GM12865 (cell line): ENCODE measurements around the gene PAK1IP1.
A peak's percentile ranks its signal among the peaks of the same experiment; 100 is the strongest.

ENCODE experiments used
- DNase-seq: peaks from one replicate; pipeline ENCODE4 v3.0.0; 2010; ENCODE audit warnings: low read depth
- H3K4me3 ChIP-seq: 2 replicates; pipeline ENCODE4 v1.5.1; 2011; ENCODE audit warnings: mild to moderate bottlenecking, low read depth, low read length, control low read depth
- CTCF ChIP-seq: IDR thresholded peaks from 2 replicates; pipeline ENCODE4 v1.5.1; 2011; ENCODE audit warnings: low read length, control low read depth, low read depth, inconsistent platforms; ENCODE audit not compliant: insufficient read depth; ENCODE audit errors: missing control alignments

The PAK1IP1 gene

GRCh38 chr6:10684618-10685017 lies 10.2 kb upstream of the PAK1IP1 start:
- TF ChIP-seq CTCF, result no peak
- no peak overlapping the region for H3K4me3 ChIP-seq
- DNase-seq, result no peak

- H3K4me3 ChIP-seq, result no peak overlapping the region
- no peak for DNase-seq
- no peak for TF ChIP-seq CTCF
Observed at GRCh38 chr6:10685092-10685915, 9.5 kb upstream of the PAK1IP1 start.

GRCh38 chr6:10686901-10687300 lies 7.9 kb upstream of the PAK1IP1 start:
- no peak for TF ChIP-seq CTCF

GRCh38 chr6:10687582-10687981 lies 7.2 kb upstream of the PAK1IP1 start:
- no peak for DNase-seq
- no peak for TF ChIP-seq CTCF
- no peak overlapping the region for H3K4me3 ChIP-seq

More at GRCh38 chr6:10686901-10687300, 7.9 kb upstream of the PAK1IP1 start:
- no peak overlapping the region for H3K4me3 ChIP-seq
- no peak for DNase-seq

GRCh38 chr6:10690651-10691445 lies 3.9 kb upstream of the PAK1IP1 start:
- DNase-seq, result no peak
- no peak overlapping the region for H3K4me3 ChIP-seq
- no peak for TF ChIP-seq CTCF

GRCh38 chr6:10692965-10693538 lies 1.7 kb upstream of the PAK1IP1 start:
- TF ChIP-seq CTCF, result no peak
- no peak for DNase-seq

More at GRCh38 chr6:10692965-10693538, 1.7 kb upstream of the PAK1IP1 start:
- peak overlapping the region; percentile 94 for H3K4me3 ChIP-seq
